GM21576 (cell line): ENCODE measurements around the gene FOXC1.

Experiments used
- ATAC-seq: cut with Tn5 transposase; IDR thresholded peaks from one replicate; pipeline ENCODE4 v1.9.1; 2021; ENCODE audit warnings: mild to moderate bottlenecking, moderate library complexity; ENCODE audit not compliant: unreplicated experiment

The FOXC1 gene

GRCh38 chr6:1584146-1584545, 25.6 kb upstream of the FOXC1 start:
- no peak for ATAC-seq

DNA sequence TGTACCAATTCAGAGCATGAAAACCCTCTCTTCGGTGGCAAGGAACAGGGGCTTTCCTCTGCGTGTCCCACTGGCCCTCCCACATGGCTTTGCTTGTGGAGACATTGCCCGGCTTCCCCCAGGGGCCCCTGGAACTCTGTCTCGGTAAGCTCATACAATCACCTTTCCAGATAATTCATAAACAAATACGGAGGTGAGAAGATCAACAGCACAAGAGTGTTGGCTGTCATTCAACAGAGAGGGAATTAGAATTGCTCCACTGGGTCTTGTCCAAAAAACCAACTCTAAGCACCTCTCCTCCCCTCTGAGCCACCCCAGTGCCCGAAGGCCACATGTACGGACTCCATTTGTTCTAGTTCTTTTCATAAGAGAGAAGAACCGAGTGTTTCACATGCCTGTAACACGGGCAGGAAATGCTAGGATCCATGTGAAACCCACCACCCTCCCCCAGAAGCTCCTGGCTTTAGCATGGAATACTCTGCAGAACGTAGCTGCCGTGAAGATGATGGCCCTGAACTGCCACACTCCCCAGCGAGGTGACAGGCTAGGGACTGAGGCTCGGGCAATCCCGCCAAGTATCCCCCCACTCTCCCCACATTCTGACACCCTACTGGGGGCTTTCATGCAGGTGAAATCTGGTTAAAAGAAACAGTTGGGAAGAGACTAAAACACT, 24.6 kb upstream of the FOXC1 start:
- no peak for ATAC-seq

- no peak for ATAC-seq
Observed at GRCh38 chr6:1585669-1586049, 24.1 kb upstream of the FOXC1 start.

DNA sequence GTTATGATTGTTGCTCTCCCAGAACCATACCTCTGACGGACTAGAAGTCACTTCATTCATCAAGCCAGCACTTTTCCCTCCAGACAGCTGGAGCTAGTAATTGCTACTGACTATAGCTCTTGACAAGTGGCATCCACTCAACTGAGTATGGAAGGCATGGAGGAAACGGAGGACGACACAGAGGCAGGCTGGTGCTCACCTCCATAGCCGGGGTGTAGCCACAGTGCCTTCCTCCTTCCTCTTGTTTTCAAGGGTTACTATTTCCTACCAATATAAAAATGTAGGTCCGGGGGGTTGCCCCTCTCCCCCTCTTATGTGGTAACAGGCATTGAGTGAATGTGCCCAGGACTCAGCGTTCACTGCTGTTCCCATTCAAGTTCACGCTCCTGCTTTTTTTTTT, 23.5 kb upstream of the FOXC1 start:
- no peak for ATAC-seq

DNA sequence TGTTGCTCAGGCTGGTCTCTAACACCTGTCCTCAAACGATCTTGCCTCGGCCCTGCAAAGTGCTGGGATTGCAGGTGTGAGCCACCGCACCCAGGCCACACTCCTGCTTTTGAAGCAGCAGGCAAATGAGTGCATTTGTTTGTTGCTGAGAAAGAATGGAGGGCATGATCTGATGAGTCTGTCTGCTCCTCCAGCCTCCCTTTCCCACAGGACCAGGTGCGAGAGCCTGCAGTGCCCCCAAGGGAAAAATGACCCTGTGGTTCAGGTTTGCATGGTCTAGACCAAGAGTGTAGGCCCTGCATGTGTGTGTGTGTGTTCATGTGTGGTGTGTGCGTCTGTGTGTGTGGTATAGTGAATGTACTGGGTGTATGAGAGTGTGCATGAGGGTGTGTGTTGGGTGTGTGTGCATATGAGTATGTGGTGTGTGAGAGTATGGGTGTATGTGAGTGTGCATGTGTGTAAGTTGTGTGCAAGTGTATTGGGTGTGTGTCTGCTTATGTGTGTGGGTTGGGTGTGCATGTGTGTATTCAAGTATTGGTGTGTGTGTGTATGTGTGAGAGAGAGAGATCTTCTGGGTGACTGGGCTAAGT, 22.8 kb upstream of the FOXC1 start:
- ATAC-seq, result no peak

- ATAC-seq, result no peak
Observed at GRCh38 chr6:1587546-1587945, 22.2 kb upstream of the FOXC1 start.

GRCh38 chr6:1587977-1588376, 21.7 kb upstream of the FOXC1 start:
- ATAC-seq, result no peak

DNA sequence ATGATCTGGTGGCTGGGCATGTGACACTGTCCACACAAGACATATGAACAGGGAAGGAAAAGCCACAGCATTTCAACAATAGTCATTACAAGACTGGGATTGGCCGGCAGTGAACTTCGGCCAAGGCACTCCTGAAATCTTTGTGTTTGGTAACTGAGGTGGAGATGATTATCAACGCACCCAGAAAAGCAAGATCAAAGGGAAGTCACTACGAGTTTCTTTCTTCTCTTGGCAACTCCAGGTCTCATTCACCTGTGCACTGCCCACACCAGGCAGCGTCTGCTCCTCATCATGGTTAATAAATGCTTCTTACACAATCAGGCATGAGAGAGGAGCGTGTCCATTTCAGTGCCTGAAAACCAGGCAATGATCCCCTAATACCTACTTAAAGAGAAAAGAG, 20.5 kb upstream of the FOXC1 start:
- ATAC-seq, result no peak

- ATAC-seq, result no peak
Observed at GRCh38 chr6:1590580-1590979, 19.1 kb upstream of the FOXC1 start.

DNA sequence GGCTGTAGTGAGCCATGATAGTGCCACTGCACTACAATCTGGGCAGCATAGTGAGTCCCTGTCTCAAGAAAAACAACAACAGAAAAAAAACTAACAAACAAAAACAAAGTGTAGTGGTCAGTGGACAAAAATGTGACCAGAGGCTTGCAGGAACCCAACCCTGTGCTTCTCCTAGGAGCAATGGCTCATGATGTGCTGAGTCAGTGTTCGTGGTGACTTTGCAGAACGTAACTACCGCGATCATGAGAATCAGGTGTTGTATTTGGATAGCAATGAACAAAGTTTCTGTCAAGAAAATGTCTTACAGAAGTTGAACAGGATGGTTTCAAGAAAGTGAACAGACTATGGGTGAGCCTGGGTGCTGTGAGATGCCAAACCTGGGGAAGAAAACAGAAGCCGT, 18.5 kb upstream of the FOXC1 start:
- no peak for ATAC-seq

DNA sequence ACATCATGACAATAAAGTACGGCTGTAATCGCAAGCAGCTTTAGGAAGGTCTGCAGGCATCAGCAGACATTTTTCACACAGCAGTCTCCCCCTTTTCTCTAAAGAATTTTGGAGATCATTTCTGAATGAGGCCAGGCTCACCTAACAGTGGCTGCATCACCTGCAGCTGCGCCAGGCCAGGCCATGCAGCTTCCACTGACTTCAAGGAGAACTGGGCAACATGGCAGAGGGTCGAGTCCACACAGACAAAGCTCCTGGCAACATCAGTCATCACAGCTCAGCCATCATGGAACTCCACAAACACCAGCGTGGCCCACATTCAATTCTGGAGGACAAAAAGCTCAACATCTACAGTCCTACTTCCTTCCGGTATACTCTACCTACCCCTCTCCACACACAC, 17.8 kb upstream of the FOXC1 start:
- ATAC-seq, result no peak

- no peak for ATAC-seq
Observed at GRCh38 chr6:1592852-1593251, 16.9 kb upstream of the FOXC1 start.

DNA sequence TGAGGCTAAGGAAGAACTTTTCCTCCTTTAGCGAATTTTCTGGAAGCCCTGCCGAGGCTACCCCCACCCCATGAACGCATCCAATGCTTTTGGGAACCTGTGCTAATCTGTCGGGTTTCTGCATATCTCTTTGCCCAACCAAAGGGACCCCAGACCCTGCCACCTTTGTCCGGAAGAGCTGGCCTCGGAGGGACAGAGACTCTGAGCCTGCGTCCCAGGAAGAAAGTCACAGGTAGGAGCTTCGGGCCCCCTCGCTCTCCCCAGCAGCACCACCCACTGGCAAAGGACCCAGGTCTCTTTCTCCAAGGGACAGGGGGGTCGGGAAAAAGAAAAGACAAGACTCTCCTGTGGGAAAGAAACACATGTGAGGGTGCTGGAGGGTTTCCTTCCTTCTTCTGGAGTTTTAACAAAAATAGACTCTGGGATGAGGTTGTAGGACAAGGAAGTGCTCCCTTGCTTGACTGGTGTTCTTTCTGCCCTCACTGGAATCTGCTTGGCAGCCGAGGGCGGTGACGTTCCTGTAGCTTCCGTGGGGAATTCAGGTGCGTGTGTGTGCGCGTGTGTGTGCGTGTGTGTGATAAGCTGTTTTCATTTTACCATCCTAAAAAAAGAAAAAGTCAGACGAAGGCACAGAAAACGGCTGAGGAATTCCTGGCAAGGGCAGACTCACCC, 16.3 kb upstream of the FOXC1 start:
- ATAC-seq, result no peak

GRCh38 chr6:1593958-1594314, 15.8 kb upstream of the FOXC1 start:
- ATAC-seq, result no peak

GRCh38 chr6:1594445-1595200, 15.1 kb upstream of the FOXC1 start:
- no peak for ATAC-seq

- ATAC-seq, result no peak
Observed at GRCh38 chr6:1595271-1596087, 14.2 kb upstream of the FOXC1 start.

DNA sequence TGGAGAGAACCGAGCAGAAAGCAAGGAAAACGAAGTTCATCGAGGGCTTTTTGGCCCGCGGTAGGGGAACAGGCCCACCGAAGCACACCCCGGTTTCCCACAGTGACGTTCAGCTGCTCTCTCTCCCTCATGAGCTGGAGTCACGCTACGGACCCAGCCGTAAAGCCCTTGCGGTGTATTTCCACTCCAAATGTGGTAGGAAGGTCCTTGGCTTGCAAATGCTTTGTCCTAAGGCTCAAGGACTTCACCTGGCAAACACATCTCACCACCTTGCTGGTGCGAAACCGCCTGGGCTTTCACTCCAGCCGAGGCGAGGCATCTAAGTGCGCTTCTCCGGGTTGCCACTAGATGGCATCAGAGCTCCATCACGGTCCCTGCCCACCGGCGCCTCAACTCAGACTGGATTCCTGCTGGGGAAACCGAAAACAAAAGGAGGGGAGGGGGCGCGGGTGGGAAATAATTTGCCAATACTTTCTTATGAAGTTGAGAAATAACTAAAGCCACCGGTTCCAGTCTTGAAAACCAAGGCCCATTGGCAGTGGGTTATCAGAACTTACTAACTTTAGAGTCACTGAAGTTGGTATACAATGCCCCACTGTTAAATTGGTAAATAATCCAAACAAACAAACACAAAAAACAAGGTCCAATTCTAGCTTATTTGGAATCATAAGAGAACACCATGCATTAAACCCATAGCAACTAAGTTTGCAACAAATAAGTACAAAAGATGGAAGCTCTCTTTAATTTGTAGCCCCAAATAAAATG, 13.4 kb upstream of the FOXC1 start:
- peak; percentile 75 for ATAC-seq

DNA sequence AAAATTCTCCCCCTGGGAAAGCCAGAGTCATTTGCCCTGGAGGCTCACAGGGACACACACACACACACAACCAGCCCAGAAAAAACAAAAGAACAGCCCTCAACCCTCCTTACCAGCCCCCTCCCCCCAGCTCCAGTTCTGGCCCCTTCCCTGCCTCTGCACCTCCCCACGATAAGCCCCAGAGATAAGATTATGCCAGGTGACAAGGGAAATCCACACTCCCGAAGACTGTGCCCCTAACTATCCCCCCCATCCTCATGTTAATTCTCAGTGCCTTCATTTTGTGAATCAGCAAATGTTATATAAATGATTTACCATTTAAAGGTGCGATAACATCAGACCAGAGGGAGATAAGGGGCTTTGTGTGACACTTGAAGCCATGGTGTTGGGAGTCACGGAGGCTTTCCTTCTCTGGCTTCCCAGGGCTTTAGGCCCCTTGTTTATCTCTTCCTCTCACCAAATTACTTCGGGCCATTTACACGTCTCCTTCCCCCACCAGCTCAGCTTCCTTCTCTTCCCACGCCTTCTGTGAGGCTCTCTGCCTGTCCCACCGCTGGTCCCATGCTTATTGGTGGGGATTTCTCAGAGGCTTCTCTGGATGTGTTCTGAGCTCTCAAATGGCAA, 12.5 kb upstream of the FOXC1 start:
- ATAC-seq, result no peak

- no peak for ATAC-seq
Observed at GRCh38 chr6:1597924-1598323, 11.8 kb upstream of the FOXC1 start.

- no peak for ATAC-seq
Observed at GRCh38 chr6:1598433-1598832, 11.3 kb upstream of the FOXC1 start.
